Stromal cell of bone marrow (primary cell): ENCODE results near the gene TIFAB.
A peak's percentile ranks its signal among the peaks of the same experiment; 100 is the strongest.

ENCODE experiments used
- DNase-seq: peaks from one replicate; pipeline ENCODE4 v3.0.0-alpha.2; 2012; ENCODE audit warnings: low read depth

TIFAB gene

DNA sequence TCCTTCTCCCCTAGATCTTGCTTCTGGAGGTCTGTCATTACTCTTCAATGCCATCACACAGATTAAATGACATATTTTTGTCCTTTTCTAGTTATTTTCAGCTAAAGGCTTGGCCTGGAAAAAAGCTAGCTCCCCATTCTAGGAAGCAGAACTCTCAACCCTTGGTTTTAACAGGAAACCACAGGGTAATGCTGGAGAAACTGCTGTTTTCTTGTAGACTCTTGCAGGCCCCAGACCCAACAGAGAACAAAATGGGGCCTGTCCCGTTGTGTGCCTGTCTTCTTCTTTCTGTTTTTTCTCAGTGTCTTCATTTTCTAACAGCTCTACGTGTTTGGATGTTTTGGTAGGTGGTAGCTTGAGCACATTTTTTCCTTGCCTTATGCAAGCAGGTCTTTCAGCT is 26.5 kb downstream of the TIFAB start:
- DNase-seq, result no peak

DNA sequence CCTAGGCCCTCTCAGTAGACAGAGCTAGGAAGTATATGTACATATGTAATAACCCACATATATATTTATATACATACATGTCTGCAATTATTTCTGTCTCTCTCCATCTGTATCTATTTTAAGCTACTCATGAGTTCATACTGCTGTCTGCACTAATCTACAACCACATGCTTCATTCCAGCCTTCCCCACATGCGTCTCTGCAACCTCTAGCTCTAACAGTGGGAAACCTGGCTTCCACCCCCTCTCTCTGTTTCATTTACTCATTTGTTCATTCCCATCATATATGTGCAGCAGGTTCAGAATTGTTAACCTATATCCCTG is 28.3 kb downstream of the TIFAB start:
- no peak for DNase-seq

DNA sequence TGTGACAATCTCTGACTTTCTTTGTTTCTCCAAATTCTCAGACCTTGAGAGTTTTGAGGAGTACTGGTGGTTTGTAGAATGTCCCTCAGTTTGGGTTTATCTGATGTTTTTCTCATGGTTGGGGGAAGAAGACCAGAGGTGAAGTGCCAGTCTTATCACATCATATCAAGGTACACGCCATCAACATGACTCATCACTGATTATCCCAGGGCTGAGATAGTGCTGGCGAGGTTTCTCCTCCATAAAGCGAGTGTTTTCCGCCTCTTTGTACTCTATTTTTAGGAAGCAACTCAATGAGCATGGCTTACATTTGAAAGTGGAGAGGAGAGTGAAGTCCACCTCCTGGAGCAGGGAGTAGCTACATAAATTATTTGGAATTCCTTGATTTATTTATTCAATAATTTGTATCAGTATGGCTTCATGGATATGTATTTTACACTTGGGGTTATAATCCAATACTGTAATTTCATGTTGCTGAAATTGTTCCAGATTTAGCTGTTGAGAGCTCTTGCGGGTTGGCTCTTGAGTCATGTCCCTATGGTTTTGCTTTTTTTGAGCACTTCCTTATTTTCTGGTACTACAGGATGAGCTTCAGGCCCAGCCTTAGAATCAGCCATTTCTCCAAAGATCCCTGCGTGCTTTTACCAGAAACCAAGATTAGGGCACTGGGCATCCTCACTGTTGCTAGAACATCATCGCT is 28.9 kb downstream of the TIFAB start:
- DNase-seq, result no peak

DNA sequence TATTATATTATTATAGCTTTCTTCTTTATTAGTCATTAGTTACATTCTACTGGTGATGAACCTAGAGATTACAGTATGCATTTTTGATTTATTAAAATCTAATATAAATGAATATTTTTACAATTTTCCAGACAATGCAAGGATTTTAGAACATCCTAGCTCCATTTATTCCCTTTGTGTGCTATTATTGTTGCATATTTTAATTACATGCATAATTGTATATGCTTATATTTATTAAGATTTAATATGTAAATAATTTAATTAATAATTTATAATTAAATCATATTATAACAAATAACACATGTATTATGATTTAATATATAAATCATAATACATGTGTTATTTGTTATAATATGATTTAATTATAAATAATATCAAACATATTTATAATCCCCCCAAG is 29.7 kb downstream of the TIFAB start:
- DNase-seq, result no peak

DNA sequence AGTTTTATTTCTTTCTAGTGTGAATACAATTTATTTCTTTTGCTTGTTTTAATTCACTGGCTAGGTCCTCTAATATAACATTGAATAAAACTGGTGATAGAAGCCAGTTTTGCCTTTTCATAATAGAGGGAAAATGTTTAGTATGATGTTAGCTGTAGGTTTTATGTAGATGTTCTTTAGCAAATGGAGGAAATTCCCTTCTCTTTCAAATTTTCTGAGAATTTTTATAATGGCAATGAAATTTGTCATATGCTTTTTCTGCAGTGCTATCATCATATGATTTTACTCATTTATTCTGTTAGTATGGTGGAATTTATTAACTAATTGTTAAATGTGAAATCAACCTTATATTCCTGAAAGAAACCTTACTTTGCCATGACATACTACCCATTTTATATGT is 35.1 kb downstream of the TIFAB start:
- no peak for DNase-seq

DNA sequence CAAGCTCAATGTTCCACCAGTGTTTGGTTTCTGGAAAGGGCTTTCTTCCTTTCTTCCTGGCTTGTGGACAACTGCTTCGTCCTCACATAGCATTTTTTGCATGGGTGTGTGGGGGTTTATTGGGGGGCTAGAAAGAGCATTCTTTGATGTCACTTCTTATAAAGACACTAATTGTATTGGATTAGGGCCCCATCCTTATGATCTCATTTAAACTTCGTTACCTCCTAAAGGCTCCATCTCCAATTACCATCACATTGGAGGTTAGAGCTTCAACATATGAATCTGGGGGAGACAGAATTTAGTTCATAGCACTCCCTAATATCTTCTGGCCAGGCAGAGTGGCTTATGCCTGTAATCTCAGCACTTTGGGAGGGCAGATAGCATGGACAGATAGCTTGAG is 47.1 kb downstream of the TIFAB start:
- DNase-seq, result no peak

DNA sequence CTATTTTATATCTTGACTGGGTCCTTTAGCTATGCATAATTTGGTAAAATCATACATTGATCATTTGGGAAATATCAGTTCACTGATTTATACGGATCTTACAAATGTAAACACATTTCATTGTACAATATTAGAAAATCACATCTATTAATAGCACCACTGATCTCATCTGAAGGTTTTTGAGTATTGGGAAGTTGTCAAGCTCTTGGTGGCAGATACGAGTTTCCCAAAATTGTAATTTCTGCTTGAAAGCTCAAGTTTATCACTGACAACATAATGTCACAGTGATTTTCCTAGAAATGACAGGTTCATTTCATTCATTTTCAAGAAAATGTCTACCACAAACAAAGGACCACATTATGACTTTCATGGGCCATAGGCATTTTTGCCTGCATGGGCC is 50.1 kb downstream of the TIFAB start:
- no peak for DNase-seq

DNA sequence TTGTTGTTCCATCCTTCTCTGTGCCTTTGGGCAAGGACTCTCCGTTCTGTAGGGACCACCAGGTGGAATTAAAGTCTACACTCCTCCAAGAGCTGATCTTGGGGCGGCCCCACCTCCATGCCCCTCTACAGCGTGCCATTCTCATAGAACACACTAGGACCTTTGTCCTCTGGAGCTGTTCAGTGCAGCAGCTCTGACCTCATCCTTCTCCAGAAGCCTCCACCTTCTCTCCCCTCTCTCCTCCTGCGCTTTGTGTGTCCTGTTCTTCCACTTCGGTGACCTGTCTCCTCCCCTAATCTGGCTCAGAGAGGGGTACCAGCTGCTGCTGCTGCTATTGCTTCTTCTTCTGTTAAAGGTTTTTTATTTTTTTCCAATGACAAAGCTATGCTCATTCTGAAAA is 51.3 kb downstream of the TIFAB start:
- no peak for DNase-seq

DNA sequence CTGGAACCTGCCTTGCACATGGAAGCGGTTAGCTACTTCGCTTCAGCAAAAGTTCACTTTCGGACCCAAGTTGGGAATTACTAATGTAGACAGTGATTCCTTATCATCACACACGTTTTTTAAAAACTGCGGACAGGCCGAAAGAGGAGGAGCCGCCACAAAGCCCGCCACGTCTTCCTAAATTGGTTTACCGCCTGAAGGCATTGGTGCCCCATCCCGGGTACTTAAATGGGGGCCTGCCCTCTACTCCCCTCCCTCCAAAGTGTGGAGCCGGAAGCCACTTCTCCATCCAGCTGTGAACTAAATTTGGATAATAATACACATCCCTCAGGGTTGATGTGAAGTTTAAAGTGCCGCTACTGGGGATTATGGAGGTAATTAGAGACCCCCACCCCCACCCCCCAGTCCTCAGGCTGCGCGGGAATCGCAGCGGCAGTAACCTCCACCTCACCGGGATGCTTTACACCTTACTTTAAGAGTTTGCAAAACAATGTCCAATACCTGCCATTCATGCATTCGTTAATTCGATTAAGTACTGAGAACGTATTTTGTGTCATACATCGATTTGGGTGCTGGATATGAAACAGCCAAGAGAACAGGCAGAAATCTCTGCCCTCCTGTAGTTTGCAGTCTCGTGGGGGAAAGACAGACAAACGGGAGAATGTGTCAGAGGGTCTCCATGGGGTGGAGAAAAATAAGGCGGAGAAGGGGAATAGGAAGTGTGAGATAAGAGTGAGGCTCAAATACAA is 52.2 kb downstream of the TIFAB start:
- DNase-seq, result no peak

DNA sequence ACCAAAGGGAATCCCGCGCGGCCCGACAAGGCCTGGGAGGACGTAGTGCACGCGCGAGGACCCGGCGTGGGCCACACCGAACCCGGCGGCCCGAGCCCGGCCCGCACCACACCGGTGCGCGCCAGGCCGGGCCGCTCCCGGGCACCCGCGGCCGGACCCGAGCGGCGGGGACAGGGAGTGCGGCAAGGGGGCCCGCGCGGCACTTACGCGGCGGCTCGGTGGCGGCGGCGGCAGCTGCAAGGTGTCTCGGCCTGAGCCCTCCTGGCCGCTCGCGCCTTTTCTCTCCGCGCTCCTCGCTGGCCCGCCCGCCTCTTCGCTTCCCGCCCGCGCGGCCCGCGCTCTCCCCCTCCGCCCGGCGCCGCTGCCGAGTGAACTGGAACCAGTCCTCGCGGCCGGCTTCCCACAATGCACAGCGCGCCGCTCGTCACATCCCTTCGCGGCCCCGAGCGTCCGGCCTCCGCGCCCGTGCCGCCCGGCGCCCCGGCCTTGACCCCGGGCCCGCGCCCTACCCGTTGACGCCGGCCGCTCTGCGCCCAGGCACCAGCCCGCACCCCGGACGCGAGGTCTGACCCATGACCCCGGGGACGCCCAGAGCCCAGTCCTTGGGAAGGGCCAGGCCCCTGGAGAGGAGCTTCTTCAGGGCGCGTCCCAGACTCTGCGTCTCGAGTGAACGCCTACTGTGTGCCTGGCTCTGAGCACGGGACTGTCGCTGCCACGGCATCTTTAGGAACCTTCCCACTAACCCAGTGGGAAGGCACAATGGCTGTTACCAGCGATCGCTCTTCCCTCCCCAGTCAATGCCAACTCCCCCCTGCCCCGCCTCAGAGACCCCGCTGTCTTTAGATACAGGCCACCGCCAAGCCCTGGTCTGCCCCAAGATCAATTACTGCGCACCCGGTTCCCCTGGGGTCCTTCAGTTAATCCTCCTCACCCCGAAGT is 53.0 kb downstream of the TIFAB start, which contains the start of gene MACROH2A1:
MACROH2A1 (minus strand) TSS at position 377 of the 939 bp plus-strand sequence. CDS start 10,138 bp downstream, outside the sequence.
- DNase-seq, result peak; percentile 81

DNA sequence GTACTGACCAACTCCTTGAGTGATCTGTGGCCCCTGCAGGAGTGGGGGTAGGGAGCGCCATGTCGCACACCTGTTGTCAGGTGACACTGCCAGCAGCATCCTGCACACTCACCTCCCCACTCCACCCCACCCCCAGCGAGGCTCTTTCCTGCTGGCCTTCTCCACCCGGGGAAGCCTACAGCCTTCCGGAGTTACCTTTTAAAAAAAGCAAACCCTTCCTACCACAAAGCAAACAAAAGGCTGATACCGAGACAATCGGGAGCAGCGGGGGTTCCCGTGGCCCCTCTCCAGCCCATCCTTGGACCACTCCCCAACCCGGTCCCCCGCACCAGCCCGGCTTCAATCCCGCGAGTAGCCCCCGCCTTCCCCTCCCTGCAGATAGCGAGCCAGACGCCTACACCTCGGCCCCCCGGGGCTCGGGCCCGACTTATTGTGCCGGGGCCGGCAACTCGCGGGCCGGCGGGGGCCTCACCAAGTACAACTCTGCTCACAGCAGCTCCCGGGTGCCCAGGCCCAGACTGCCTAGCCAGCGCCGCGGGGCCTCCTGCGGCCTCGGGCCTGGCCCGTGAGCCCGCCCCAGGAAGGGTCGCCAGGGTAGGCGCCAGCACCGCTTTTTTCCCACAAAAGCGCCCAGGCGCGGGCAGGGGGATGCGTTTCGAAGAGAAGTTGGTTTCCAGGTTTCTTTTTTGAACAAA is 53.8 kb downstream of the TIFAB start:
- no peak for DNase-seq
